ENCODE results near the gene PRR7.

Gene PRR7

GRCh38 chr5:177501874-177502678 lies 55.5 kb downstream of the PRR7 start:
- DNase-seq: no peak

- DNase-seq: no peak
Observed at GRCh38 chr5:177502886-177503285, 56.3 kb downstream of the PRR7 start.

GRCh38 chr5:177503351-177504085 lies 56.9 kb downstream of the PRR7 start:
- DNase-seq: no peak

- DNase-seq: no peak
Observed at GRCh38 chr5:177504086-177505056, 57.8 kb downstream of the PRR7 start.

GRCh38 chr5:177505075-177505474 lies 58.5 kb downstream of the PRR7 start:
- DNase-seq: no peak
